ENCODE results near the gene ZNF831. TPM values are rescaled to one million over a fixed set of nuclear protein-coding genes. Genes with fewer than 3 reads are reported as not detected.

The ZNF831 gene
- total RNA-seq, 5 donors from 2014 or later (not counting 1 experiment from before 2014, with no cell fraction given), result 23.1 to 48.0 (median 29.7) TPM

- CTCF ChIA-PET, result interaction anchor here in 1 of 2 donors (0.7 to 1.6 kb wide), 4 partner anchors 7 to 64 kb away, joined by 3 to 6 read pairs (median 5); no protein-coding TSS in a partner anchor
Observed at GRCh38 chr20:59151820-59152219, 11.8 kb upstream of the ZNF831 start.

GRCh38 chr20:59152559-59153354, 10.9 kb upstream of the ZNF831 start:
- peak overlapping the region; percentile 96 for H3K27ac ChIP-seq (ENCODE audit: low read length)

More at GRCh38 chr20:59151820-59152219, 11.8 kb upstream of the ZNF831 start:
- Histone ChIP-seq H3K4me1 (ENCODE audit: control insufficient read depth in 1 of 2, extremely low read depth in 1 of 2, insufficient read depth in 2 of 2, low read length in 2 of 2) (peaks cover 64 to 87% of the 10 kb centered on the region in 2 experiments), H3K27ac (ENCODE audit: low read length) (peak overlapping the region; percentile 96), H3K9me3 (no peaks in the 10 kb centered on the region), H3K36me3 (ENCODE audit: control insufficient read depth in 2 of 2, extremely low read depth in 1 of 2, insufficient read depth in 1 of 2, low read length in 1 of 2) (peaks cover 0 to 4% of the 10 kb centered on the region in 2 donors), H3K4me3 (ENCODE audit: control insufficient read depth in 1 of 2, extremely low read depth in 1 of 2, low read length in 1 of 2) (no peak overlapping the region), H3K27me3 (replicated peaks in 1 of 2; ENCODE audit: control insufficient read depth in 2 of 2, extremely low read depth in 1 of 2, insufficient read depth in 2 of 2, low read length in 1 of 2) (no peaks in the 10 kb centered on the region)
- no CpG with 5 or more reads among the region's 5 CpGs for WGBS (ENCODE audit: insufficient coverage)
- POLR2A ChIA-PET, result interaction anchor here (1.1 to 1.3 kb wide), 2 partner anchors 9 to 40 kb away, joined by 4 read pairs; no protein-coding TSS in a partner anchor
- no peaks in the 10 kb centered on the region for H3K9me3 Mint-ChIP-seq
- H3K27ac Mint-ChIP-seq, result peak overlapping the region; percentile 98 to 99
- peaks cover 28% of the 10 kb centered on the region for H3K36me3 Mint-ChIP-seq
- ATAC-seq (replicated peaks in 1 of 4), result no peak
- peak in 3 of 35 experiments; percentile 24 to 45 (median 31) for DNase-seq
- peaks cover 88 to 94% (median 93%) of the 10 kb centered on the region in 3 donors for H3K4me1 Mint-ChIP-seq
- H3K4me3 Mint-ChIP-seq, result peak overlapping the region; percentile 21 to 69 (median 28)
- no peaks in the 10 kb centered on the region for H3K27me3 Mint-ChIP-seq

GRCh38 chr20:59153355-59153681, 10.3 kb upstream of the ZNF831 start:
- peaks cover 62 to 86% of the 10 kb centered on the region in 2 experiments for H3K4me1 ChIP-seq (ENCODE audit: control insufficient read depth in 1 of 2, extremely low read depth in 1 of 2, insufficient read depth in 2 of 2, low read length in 2 of 2)
- H3K36me3 ChIP-seq (ENCODE audit: control insufficient read depth in 2 of 2, extremely low read depth in 1 of 2, insufficient read depth in 1 of 2, low read length in 1 of 2), result peaks cover 0 to 4% of the 10 kb centered on the region in 2 donors
- H3K9me3 ChIP-seq, result no peaks in the 10 kb centered on the region
- CTCF ChIA-PET, result interaction anchor here (0.9 to 1.6 kb wide), 4 partner anchors 22 to 65 kb away, joined by 3 to 4 read pairs (median 3); no protein-coding TSS in a partner anchor
- 99% methylated on average over 8 of the region's 8 CpGs for WGBS (ENCODE audit: insufficient coverage)
- ATAC-seq (replicated peaks in 1 of 4) (no peak), DNase-seq (no peak)
- H3K27ac Mint-ChIP-seq, result peak overlapping the region; percentile 98 to 99
- POLR2A ChIA-PET, result interaction anchor here (1.1 to 1.3 kb wide), 3 partner anchors 8 to 31 kb away, joined by 4 to 5 read pairs (median 4); partner anchors contain the start of gene ZNF831 (in 1 of the 2)
- H3K4me3 ChIP-seq (ENCODE audit: control insufficient read depth in 1 of 2, extremely low read depth in 1 of 2, low read length in 1 of 2), result no peak overlapping the region
- H3K9me3 Mint-ChIP-seq, result no peaks in the 10 kb centered on the region
- peak overlapping the region in 1 of 3 donors; percentile 69 for H3K4me3 Mint-ChIP-seq
- H3K27me3 Mint-ChIP-seq, result no peaks in the 10 kb centered on the region
- H3K27ac ChIP-seq (ENCODE audit: low read length), result no peak overlapping the region
- H3K4me1 Mint-ChIP-seq, result peaks cover 87 to 94% (median 94%) of the 10 kb centered on the region in 3 donors
- no peaks in the 10 kb centered on the region for H3K27me3 ChIP-seq (replicated peaks in 1 of 2; ENCODE audit: control insufficient read depth in 2 of 2, extremely low read depth in 1 of 2, insufficient read depth in 2 of 2, low read length in 1 of 2)
- H3K36me3 Mint-ChIP-seq, result peaks cover 22% of the 10 kb centered on the region

More at GRCh38 chr20:59152559-59153354, 10.9 kb upstream of the ZNF831 start:
- CTCF ChIA-PET, result interaction anchor here (0.6 to 1.6 kb wide), 5 partner anchors 22 to 67 kb away, joined by 3 to 6 read pairs (median 3); no protein-coding TSS in a partner anchor
- H3K4me1 Mint-ChIP-seq, result peaks cover 87 to 94% (median 93%) of the 10 kb centered on the region in 3 donors
- no peaks in the 10 kb centered on the region for H3K27me3 ChIP-seq (replicated peaks in 1 of 2; ENCODE audit: control insufficient read depth in 2 of 2, extremely low read depth in 1 of 2, insufficient read depth in 2 of 2, low read length in 1 of 2)
- H3K4me1 ChIP-seq (ENCODE audit: control insufficient read depth in 1 of 2, extremely low read depth in 1 of 2, insufficient read depth in 2 of 2, low read length in 2 of 2), result peaks cover 65 to 86% of the 10 kb centered on the region in 2 experiments
- H3K9me3 Mint-ChIP-seq, result no peaks in the 10 kb centered on the region
- peaks cover 0 to 4% of the 10 kb centered on the region in 2 donors for H3K36me3 ChIP-seq (ENCODE audit: control insufficient read depth in 2 of 2, extremely low read depth in 1 of 2, insufficient read depth in 1 of 2, low read length in 1 of 2)
- H3K9me3 ChIP-seq, result no peaks in the 10 kb centered on the region
- H3K27me3 Mint-ChIP-seq, result no peaks in the 10 kb centered on the region
- ATAC-seq (replicated peaks in 1 of 4), result no peak
- WGBS (ENCODE audit: insufficient coverage), result 86% methylated on average over 8 of the region's 8 CpGs
- POLR2A ChIA-PET, result interaction anchor here (0.6 to 1.3 kb wide), 4 partner anchors 8 to 277 kb away, joined by 3 to 4 read pairs (median 4); partner anchors contain the start of gene ZNF831 (in 1 of the 2)
- H3K27ac Mint-ChIP-seq, result peak overlapping the region; percentile 98 to 99
- H3K36me3 Mint-ChIP-seq, result peaks cover 25% of the 10 kb centered on the region
- peak overlapping the region; percentile 6 to 69 (median 43) for H3K4me3 Mint-ChIP-seq
- H3K4me3 ChIP-seq (ENCODE audit: control insufficient read depth in 1 of 2, extremely low read depth in 1 of 2, low read length in 1 of 2), result no peak overlapping the region
- no peak for DNase-seq

- no peak overlapping the region for H3K4me3 ChIP-seq (ENCODE audit: control insufficient read depth in 1 of 2, extremely low read depth in 1 of 2, low read length in 1 of 2)
- no peaks in the 10 kb centered on the region for H3K9me3 Mint-ChIP-seq
- H3K4me1 Mint-ChIP-seq, result peaks cover 85 to 96% (median 95%) of the 10 kb centered on the region in 3 donors
- peaks cover 22% of the 10 kb centered on the region for H3K36me3 Mint-ChIP-seq
- no peak for DNase-seq
- H3K27me3 Mint-ChIP-seq, result no peaks in the 10 kb centered on the region
- peaks cover 64 to 87% of the 10 kb centered on the region in 2 experiments for H3K4me1 ChIP-seq (ENCODE audit: control insufficient read depth in 1 of 2, extremely low read depth in 1 of 2, insufficient read depth in 2 of 2, low read length in 2 of 2)
- no peak for ATAC-seq (replicated peaks in 1 of 4)
- no peaks in the 10 kb centered on the region for H3K27me3 ChIP-seq (replicated peaks in 1 of 2; ENCODE audit: control insufficient read depth in 2 of 2, extremely low read depth in 1 of 2, insufficient read depth in 2 of 2, low read length in 1 of 2)
- peak overlapping the region; percentile 53 to 99 for H3K27ac Mint-ChIP-seq
- ChIA-PET CTCF (interaction anchor here in 1 of 2 donors (0.6 to 1.6 kb wide), 4 partner anchors 21 to 66 kb away, joined by 3 to 4 read pairs (median 3); no protein-coding TSS in a partner anchor), POLR2A (interaction anchor here (0.7 to 1.4 kb wide), 4 partner anchors 10 to 31 kb away, joined by 3 to 5 read pairs (median 4); partner anchors contain the start of gene ZNF831 (in 1 of the 2))
- H3K27ac ChIP-seq (ENCODE audit: low read length), result no peak overlapping the region
- WGBS (ENCODE audit: insufficient coverage), result no CpG with 5 or more reads among the region's 2 CpGs
- H3K36me3 ChIP-seq (ENCODE audit: control insufficient read depth in 2 of 2, extremely low read depth in 1 of 2, insufficient read depth in 1 of 2, low read length in 1 of 2), result peaks cover 0 to 4% of the 10 kb centered on the region in 2 donors
- no peaks in the 10 kb centered on the region for H3K9me3 ChIP-seq
- H3K4me3 Mint-ChIP-seq, result no peak overlapping the region
Observed at GRCh38 chr20:59153832-59154231, 9.8 kb upstream of the ZNF831 start.

- no peak for DNase-seq
- POLR2A ChIA-PET, result interaction anchor here (0.7 to 1.4 kb wide), 4 partner anchors 9 to 32 kb away, joined by 3 to 5 read pairs (median 4); partner anchors contain the start of gene ZNF831 (in 1 of the 2)
Observed at GRCh38 chr20:59154317-59155013, 9.2 kb upstream of the ZNF831 start.

More at GRCh38 chr20:59154317-59155013, 9.2 kb upstream of the ZNF831 start:
- Histone ChIP-seq H3K27me3 (replicated peaks in 1 of 2; ENCODE audit: control insufficient read depth in 2 of 2, extremely low read depth in 1 of 2, insufficient read depth in 2 of 2, low read length in 1 of 2) (no peaks in the 10 kb centered on the region), H3K27ac (ENCODE audit: low read length) (no peak overlapping the region), H3K4me3 (ENCODE audit: control insufficient read depth in 1 of 2, extremely low read depth in 1 of 2, low read length in 1 of 2) (no peak overlapping the region), H3K4me1 (ENCODE audit: control insufficient read depth in 1 of 2, extremely low read depth in 1 of 2, insufficient read depth in 2 of 2, low read length in 2 of 2) (peaks cover 63 to 87% of the 10 kb centered on the region in 2 experiments), H3K36me3 (ENCODE audit: control insufficient read depth in 2 of 2, extremely low read depth in 1 of 2, insufficient read depth in 1 of 2, low read length in 1 of 2) (peaks cover 0 to 4% of the 10 kb centered on the region in 2 donors), H3K9me3 (no peaks in the 10 kb centered on the region)
- CTCF ChIA-PET, result interaction anchor here in 1 of 2 donors (0.6 to 1.6 kb wide), 5 partner anchors 11 to 66 kb away, joined by 3 to 4 read pairs (median 3); no protein-coding TSS in a partner anchor
- 90% methylated on average over 14 of the region's 17 CpGs for whole genome bisulfite sequencing (ENCODE audit: insufficient coverage)
- peaks cover 85 to 95% (median 95%) of the 10 kb centered on the region in 3 donors for H3K4me1 Mint-ChIP-seq
- no peak for ATAC-seq (replicated peaks in 1 of 4)
- no peaks in the 10 kb centered on the region for H3K27me3 Mint-ChIP-seq
- peak overlapping the region; percentile 81 to 99 for H3K27ac Mint-ChIP-seq
- peak overlapping the region in 1 of 3 donors; percentile 47 for H3K4me3 Mint-ChIP-seq
- H3K36me3 Mint-ChIP-seq, result peaks cover 22% of the 10 kb centered on the region
- no peaks in the 10 kb centered on the region for H3K9me3 Mint-ChIP-seq

Measured in T-cell (primary cell).